GM12878 (cell line): ENCODE data around the gene HTRA3. TPM values are rescaled to one million over a fixed set of nuclear protein-coding genes. Genes with fewer than 3 reads are reported as not detected.

ENCODE experiments used
- ATAC-seq: fragments of 200-7000 bp; cut with Tn5 transposase; 3 replicates; pipeline ENCODE4 v1.9.1; 2020; ENCODE audit warnings: mild to moderate bottlenecking, moderate library complexity
- BruUV-seq: library from RNA; stranded (reverse); fragments of 400-500 nt; replicated peaks from 2 replicates; lab custom pipeline; 2021; lab: Mats Ljungman, UMichigan
- CTCF ChIA-PET: fragments of 300-600 bp; sonication (Branson Sonifier 250); formaldehyde crosslinking; extraction: SDS; loops from one replicate; lab custom pipeline; 2021; ENCODE audit warnings: inconsistent platforms; lab: Yijun Ruan, JAX
- POLR2A ChIA-PET: fragments of 350-600 bp; formaldehyde crosslinking; extraction: SDS; loops from one replicate; lab custom pipeline; 2021; ENCODE audit warnings: inconsistent platforms; lab: Charles Lee
- RAD21 ChIA-PET: fragments of 300-600 bp; sonication (Branson Sonifier 250); formaldehyde crosslinking; loops from one replicate; lab custom pipeline; 2023; ENCODE audit warnings: antibody characterized with exemption; ENCODE audit not compliant: unreplicated experiment; lab: Charles Lee
- SMC1A ChIA-PET: fragments of 300-600 bp; sonication (Branson Sonifier 250); formaldehyde crosslinking; loops from one replicate; lab custom pipeline; 2023; ENCODE audit not compliant: unreplicated experiment, uncharacterized antibody; lab: Charles Lee
- DNase-seq: peaks from one replicate; pipeline ENCODE4 v3.0.0-alpha.2; 2011; ENCODE audit warnings: low read depth, low spot score
- FAIRE-seq: peaks from 3 replicates; lab custom pipeline; 2011; peaks lifted over from hg19 to GRCh38; lab: Jason Lieb, UNC
- H2AFZ ChIP-seq: 2 replicates; pipeline ENCODE4 v1.6.0; 2011; ENCODE audit warnings: low read depth, low read length, control low read depth; ENCODE audit not compliant: control insufficient read depth
- H3K27ac ChIP-seq: 2 replicates; pipeline ENCODE4 v1.5.1; 2011; ENCODE audit warnings: control low read depth; ENCODE audit not compliant: control insufficient read depth, insufficient read depth
- H3K27me3 ChIP-seq, 2 experiments: replicated peaks in 1 of 2; 2 replicates each; pipeline versions ENCODE4 v1.6.0 to v1.6.1; 2011; ENCODE audit warnings: low read length in 1 of 2; ENCODE audit not compliant: control insufficient read depth in 2 of 2, insufficient read depth in 2 of 2
- H3K36me3 ChIP-seq, 2 experiments: 2 replicates each; pipeline ENCODE4 v1.5.1; 2011; ENCODE audit warnings: low read length in 1 of 2; ENCODE audit not compliant: control insufficient read depth in 2 of 2, insufficient read depth in 2 of 2
- H3K4me1 ChIP-seq: 2 replicates; pipeline ENCODE4 v1.6.1; 2011; ENCODE audit warnings: mild to moderate bottlenecking, low read length, moderate library complexity, mixed read lengths; ENCODE audit not compliant: control insufficient read depth, insufficient read depth
- H3K4me2 ChIP-seq: 2 replicates; pipeline ENCODE4 v1.6.0; 2011; ENCODE audit warnings: control low read depth; ENCODE audit not compliant: control insufficient read depth, insufficient read depth
- H3K4me3 ChIP-seq: fragments of 200-600 bp; sonication (generic); 2 replicates; pipeline ENCODE4 v1.5.1; 2016
- H3K79me2 ChIP-seq: 2 replicates; pipeline ENCODE4 v1.6.0; 2011; ENCODE audit warnings: low read length; ENCODE audit not compliant: control insufficient read depth, insufficient read depth
- H3K9ac ChIP-seq: 2 replicates; pipeline ENCODE4 v1.8.0; 2011; ENCODE audit warnings: low read length, control low read depth, mixed read lengths; ENCODE audit not compliant: control insufficient read depth, insufficient read depth
- H3K9me3 ChIP-seq: replicated peaks from 3 replicates; pipeline ENCODE4 v1.5.1; 2011; ENCODE audit warnings: mild to moderate bottlenecking, low read length; ENCODE audit not compliant: control insufficient read depth, insufficient read depth
- H4K20me1 ChIP-seq: 2 replicates; pipeline ENCODE4 v1.6.0; 2011; ENCODE audit not compliant: control insufficient read depth, insufficient read depth
- DPF2 ChIP-seq: fragments of 450-650 bp; IDR thresholded peaks from 2 replicates; pipeline ENCODE4 v1.6.1; 2017; ENCODE audit warnings: mild to moderate bottlenecking
- E4F1 ChIP-seq: fragments of 450-650 bp; IDR thresholded peaks from 2 replicates; pipeline ENCODE4 v1.6.1; 2018; ENCODE audit warnings: borderline replicate concordance, mild to moderate bottlenecking; ENCODE audit not compliant: partially characterized antibody
- ELK1 ChIP-seq: IDR thresholded peaks from 2 replicates; pipeline ENCODE4 v1.6.1; 2012; ENCODE audit warnings: low read depth, low read length, improper control_type of control experiment
- HDAC6 ChIP-seq: fragments of 200-600 bp; sonication (generic); IDR thresholded peaks from one replicate; pipeline ENCODE4 v1.8.0; 2017; ENCODE audit warnings: antibody characterized with exemption; ENCODE audit not compliant: unreplicated experiment
- KDM1A ChIP-seq: fragments of 200-600 bp; sonication (generic); IDR thresholded peaks from 2 replicates; pipeline ENCODE4 v1.6.1; 2016; ENCODE audit warnings: borderline replicate concordance
- SMAD1 ChIP-seq: fragments of 450-650 bp; IDR thresholded peaks from 2 replicates; pipeline ENCODE4 v1.6.1; 2018; ENCODE audit warnings: mild to moderate bottlenecking, low read depth; ENCODE audit not compliant: partially characterized antibody
- TAF1 ChIP-seq: IDR thresholded peaks from 2 replicates; pipeline ENCODE4 v1.6.1; 2011; ENCODE audit warnings: mild to moderate bottlenecking, low read depth, low read length, borderline replicate concordance
- TCF12 ChIP-seq: IDR thresholded peaks from 2 replicates; pipeline ENCODE4 v1.6.1; 2011; ENCODE audit warnings: low read depth, mild to moderate bottlenecking, low read length
- WRNIP1 ChIP-seq: IDR thresholded peaks from 2 replicates; pipeline ENCODE4 v1.6.1; 2011; ENCODE audit warnings: low read depth, low read length, improper control_type of control experiment, borderline replicate concordance
- YBX1 ChIP-seq: fragments of 450-650 bp; IDR thresholded peaks from 2 replicates; pipeline ENCODE4 v1.6.1; 2016; ENCODE audit warnings: antibody characterized with exemption
- ZBTB40 ChIP-seq: fragments of 450-650 bp; IDR thresholded peaks from 2 replicates; pipeline ENCODE4 v1.6.1; 2016; ENCODE audit warnings: mild to moderate bottlenecking, moderate library complexity, borderline replicate concordance
- ZNF622 ChIP-seq: fragments of 450-650 bp; IDR thresholded peaks from 2 replicates; pipeline ENCODE4 v1.6.1; 2017; ENCODE audit warnings: mild to moderate bottlenecking, inconsistent platforms
- WGBS: methylation state at CpG from one replicate; pipeline ENCODE4 v1.1.6; 2016; ENCODE audit warnings: low lambda C conversion rate; ENCODE audit not compliant: insufficient replicate concordance, insufficient coverage; ENCODE audit errors: missing lambda C conversion rate; 5-methylcytosine and 5-hydroxymethylcytosine counted together
- in situ Hi-C: fragments of 300-500 bp; cut with MboI; formaldehyde crosslinking; loops from 9 replicates; pipeline ENCODE4 v1.14.3; 2018; ENCODE audit warnings: mixed read lengths
- intact Hi-C: fragments of 100-400 bp; cut with micrococcal nuclease; formaldehyde crosslinking; loops from one replicate; pipeline ENCODE4 v1.14.2; 2022; ENCODE audit not compliant: unreplicated experiment
- polyA plus RNA-seq, 11 experiments: library from polyadenylated mRNA; depleted of rRNA in 4 of 11; unstranded in 6 of 11; stranded (reverse) in 5 of 11; fragments of >200 nt; fragmentation: Nextera tagmentation in 4 of 11; fragmentation: Illumina TruSeq in 1 of 11; extraction: Ambion mirVana in 4 of 11; extraction: Trizol in 1 of 11; gene quantifications; 1 replicate in 1 of 11; 2 replicates in 10 of 11; pipeline versions ENCODE4 v1.2.1 to v1.2.3, GENCODE V29; 2011 to 2016; ENCODE audit warnings: inconsistent platforms in 2 of 11, missing spikeins in 2 of 11, low read depth in 1 of 11
- total RNA-seq, 4 experiments: library from RNA; depleted of rRNA in 3 of 4; stranded (reverse); fragments of >200 nt in 3 of 4; fragmentation: Illumina TruSeq in 1 of 4; extraction: Trizol in 1 of 4; gene quantifications; 2 replicates each; pipeline versions ENCODE4 v1.2.1 to v1.2.3, GENCODE V29; 2013 to 2021
- TF ChIP-seq, protein P1 (sequence below): IDR thresholded peaks from 2 replicates; pipeline ENCODE4 v1.6.1; 2011; ENCODE audit warnings: mild to moderate bottlenecking, low read depth, low read length, moderate library complexity; ENCODE audit not compliant: insufficient replicate concordance

The HTRA3 gene
- total and polyA plus RNA-seq, 10 of the 15 experiments (the other 5 are each of a cell fraction or from before 2014, with no cell fraction given): 0.04 to 1.2 (median 0.08) TPM; not detected in 7

GRCh38 chr4:8236920-8237195, 32.7 kb upstream of the HTRA3 start:
- in situ Hi-C loops: no loop called here
- POLR2A ChIA-PET: no interaction called here

More at GRCh38 chr4:8236920-8237195, 32.7 kb upstream of the HTRA3 start:
- DNase-seq (no peak), FAIRE-seq (no peak), ATAC-seq (no peak)
- CTCF ChIA-PET: interaction anchor here (1.0 to 2.9 kb wide), 3 partner anchors 8 to 60 kb away, joined by 4 to 16 read pairs (median 7); no protein-coding TSS in a partner anchor
- H3K27ac ChIP-seq: no peak overlapping the region
- no peak overlapping the region for H3K4me2 ChIP-seq
- H3K9ac ChIP-seq: no peak overlapping the region
- H4K20me1 ChIP-seq: no peaks in the 10 kb centered on the region
- 93% methylated on average over 9 of the region's 9 CpGs for WGBS
- no peaks in the 10 kb centered on the region for H3K27me3 ChIP-seq
- no peak overlapping the region for H2AFZ ChIP-seq
- RAD21 ChIA-PET: interaction anchor here (1.9 kb wide), 1 partner anchor 60 kb away, joined by 5 read pairs; no protein-coding TSS in a partner anchor
- H3K79me2 ChIP-seq: no peaks in the 10 kb centered on the region
- no peak overlapping the region for H3K4me3 ChIP-seq
- H3K4me1 ChIP-seq: peaks cover 3% of the 10 kb centered on the region
- intact Hi-C loops: no loop called here
- SMC1A ChIA-PET: interaction anchor here (1.3 to 1.6 kb wide), 2 partner anchors 11 to 35 kb away, joined by 4 read pairs; no protein-coding TSS in a partner anchor
- no peaks in the 10 kb centered on the region for H3K9me3 ChIP-seq
- TF ChIP-seq ZNF622: no peak
- TF ChIP-seq SMAD1: no peak
- TF ChIP-seq ZBTB40: no peak
- TF ChIP-seq YBX1: no peak
- no peak for TF ChIP-seq WRNIP1
- TF ChIP-seq TCF12: no peak
- no peak for TF ChIP-seq HDAC6
- TF ChIP-seq, protein P1, sequence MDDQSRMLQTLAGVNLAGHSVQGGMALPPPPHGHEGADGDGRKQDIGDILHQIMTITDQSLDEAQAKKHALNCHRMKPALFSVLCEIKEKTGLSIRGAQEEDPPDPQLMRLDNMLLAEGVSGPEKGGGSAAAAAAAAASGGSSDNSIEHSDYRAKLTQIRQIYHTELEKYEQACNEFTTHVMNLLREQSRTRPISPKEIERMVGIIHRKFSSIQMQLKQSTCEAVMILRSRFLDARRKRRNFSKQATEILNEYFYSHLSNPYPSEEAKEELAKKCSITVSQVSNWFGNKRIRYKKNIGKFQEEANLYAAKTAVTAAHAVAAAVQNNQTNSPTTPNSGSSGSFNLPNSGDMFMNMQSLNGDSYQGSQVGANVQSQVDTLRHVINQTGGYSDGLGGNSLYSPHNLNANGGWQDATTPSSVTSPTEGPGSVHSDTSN: no peak
- no peak for TF ChIP-seq KDM1A
- TF ChIP-seq DPF2: no peak
- no peak for TF ChIP-seq ELK1
- TF ChIP-seq TAF1: no peak
- TF ChIP-seq E4F1: no peak
- BruUV-seq: no TSS peak
- peaks cover 9 to 24% of the 10 kb centered on the region in 2 experiments for H3K36me3 ChIP-seq
